ENCODE measurements around the gene HNMT.
"Not testable (repeated sequence)": the region's sequence is repeated elsewhere in the genome, so short reads cannot be mapped to it uniquely, and the experiment has no call there.

DNA sequence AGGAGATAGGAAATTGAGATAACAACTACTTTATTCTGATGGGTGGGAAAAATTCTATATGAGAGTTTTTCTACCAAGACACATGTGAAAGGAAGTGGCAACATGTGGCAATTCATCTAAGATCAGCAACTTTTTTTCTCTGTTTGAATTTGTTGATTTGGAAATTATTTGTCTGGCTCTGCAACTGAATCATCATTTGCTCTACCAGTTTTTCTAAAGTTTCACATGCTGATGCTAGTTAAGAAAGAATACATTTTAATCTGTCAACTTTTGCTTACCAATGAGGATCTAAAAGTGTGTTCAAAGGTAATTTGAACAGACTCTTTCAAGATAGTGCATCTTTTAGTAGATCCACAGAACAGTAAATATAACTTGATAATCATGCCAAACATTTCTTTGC, 42.1 kb upstream of the HNMT start:
- TF ChIP-seq, protein P1, sequence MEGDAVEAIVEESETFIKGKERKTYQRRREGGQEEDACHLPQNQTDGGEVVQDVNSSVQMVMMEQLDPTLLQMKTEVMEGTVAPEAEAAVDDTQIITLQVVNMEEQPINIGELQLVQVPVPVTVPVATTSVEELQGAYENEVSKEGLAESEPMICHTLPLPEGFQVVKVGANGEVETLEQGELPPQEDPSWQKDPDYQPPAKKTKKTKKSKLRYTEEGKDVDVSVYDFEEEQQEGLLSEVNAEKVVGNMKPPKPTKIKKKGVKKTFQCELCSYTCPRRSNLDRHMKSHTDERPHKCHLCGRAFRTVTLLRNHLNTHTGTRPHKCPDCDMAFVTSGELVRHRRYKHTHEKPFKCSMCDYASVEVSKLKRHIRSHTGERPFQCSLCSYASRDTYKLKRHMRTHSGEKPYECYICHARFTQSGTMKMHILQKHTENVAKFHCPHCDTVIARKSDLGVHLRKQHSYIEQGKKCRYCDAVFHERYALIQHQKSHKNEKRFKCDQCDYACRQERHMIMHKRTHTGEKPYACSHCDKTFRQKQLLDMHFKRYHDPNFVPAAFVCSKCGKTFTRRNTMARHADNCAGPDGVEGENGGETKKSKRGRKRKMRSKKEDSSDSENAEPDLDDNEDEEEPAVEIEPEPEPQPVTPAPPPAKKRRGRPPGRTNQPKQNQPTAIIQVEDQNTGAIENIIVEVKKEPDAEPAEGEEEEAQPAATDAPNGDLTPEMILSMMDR (IDR thresholded peaks at IDR 0.05), result not testable (repeated sequence)
- TF ChIP-seq ZFX (IDR thresholded peaks at IDR 0.05; ENCODE audit: borderline replicate concordance), result not testable (repeated sequence)

All from 22Rv1 (cell line).